Stimulated activated memory B cell treated with anti-CD40 and anti-IgM and Interleukin-4, amounts not matched to agents 10 μg/mL and 1 μg/mL and 100 μg/mL, for 72 hours (primary cell): ENCODE results near the gene STXBP5.

ENCODE experiments used
- ATAC-seq: fragments of 150-1000 bp; cut with Tn5 transposase; 2 replicates; pipeline ENCODE4 v1.10.0; 2021
- H3K27ac Mint-ChIP-seq: one replicate; pipeline ENCODE4 v1.8.0; 2022; ENCODE audit warnings: mild to moderate bottlenecking, mixed read lengths
- H3K27me3 Mint-ChIP-seq: one replicate; pipeline ENCODE4 v1.8.0; 2022; ENCODE audit warnings: mixed read lengths
- H3K36me3 Mint-ChIP-seq: one replicate; pipeline ENCODE4 v1.8.0; 2022; ENCODE audit warnings: mixed read lengths
- H3K4me1 Mint-ChIP-seq: one replicate; pipeline ENCODE4 v1.8.0; 2022; ENCODE audit warnings: mixed read lengths
- H3K4me3 Mint-ChIP-seq: one replicate; pipeline ENCODE4 v1.8.0; 2022; ENCODE audit warnings: mild to moderate bottlenecking, moderate library complexity, mixed read lengths
- H3K9me3 Mint-ChIP-seq: one replicate; pipeline ENCODE4 v1.8.0; 2022; ENCODE audit warnings: mixed read lengths

Gene STXBP5

DNA sequence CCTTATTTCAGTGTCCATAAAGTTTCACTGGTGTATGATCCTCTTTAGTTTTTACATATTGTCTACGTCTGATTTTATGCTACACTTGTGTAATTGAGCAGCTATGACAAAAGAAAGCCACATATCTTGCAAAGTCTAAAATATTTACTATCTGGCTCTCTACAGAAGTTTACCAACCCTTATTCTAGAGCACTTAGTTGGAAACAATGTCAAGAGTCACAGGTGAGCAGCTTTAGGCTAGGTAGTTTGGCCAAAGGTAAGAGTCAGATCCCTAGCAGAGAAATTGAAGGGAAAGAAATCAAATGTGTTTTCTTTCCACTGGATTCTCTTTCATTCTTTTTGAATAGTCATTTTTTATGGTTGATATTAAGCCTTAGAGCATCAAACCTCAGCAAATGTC lies 34.7 kb upstream of the STXBP5 start:
- H3K27me3 Mint-ChIP-seq, result no peaks in the 10 kb centered on the region
- no peak overlapping the region for H3K27ac Mint-ChIP-seq
- no peak for ATAC-seq
- H3K4me1 Mint-ChIP-seq, result no peaks in the 10 kb centered on the region
- H3K4me3 Mint-ChIP-seq, result no peak overlapping the region
- H3K36me3 Mint-ChIP-seq, result no peaks in the 10 kb centered on the region
- no peaks in the 10 kb centered on the region for H3K9me3 Mint-ChIP-seq

GRCh38 chr6:147170269-147170668 lies 33.9 kb upstream of the STXBP5 start:
- H3K27me3 Mint-ChIP-seq, result no peaks in the 10 kb centered on the region
- H3K36me3 Mint-ChIP-seq, result no peaks in the 10 kb centered on the region
- no peak overlapping the region for H3K27ac Mint-ChIP-seq
- H3K4me1 Mint-ChIP-seq, result no peaks in the 10 kb centered on the region
- no peaks in the 10 kb centered on the region for H3K9me3 Mint-ChIP-seq
- no peak for ATAC-seq
- H3K4me3 Mint-ChIP-seq, result no peak overlapping the region

GRCh38 chr6:147173140-147173539 lies 31.1 kb upstream of the STXBP5 start:
- H3K9me3 Mint-ChIP-seq, result no peaks in the 10 kb centered on the region
- H3K4me1 Mint-ChIP-seq, result no peaks in the 10 kb centered on the region
- H3K4me3 Mint-ChIP-seq, result no peak overlapping the region
- no peak overlapping the region for H3K27ac Mint-ChIP-seq
- no peaks in the 10 kb centered on the region for H3K27me3 Mint-ChIP-seq
- no peaks in the 10 kb centered on the region for H3K36me3 Mint-ChIP-seq
- ATAC-seq, result no peak

- H3K27me3 Mint-ChIP-seq, result no peaks in the 10 kb centered on the region
- no peaks in the 10 kb centered on the region for H3K36me3 Mint-ChIP-seq
- H3K4me3 Mint-ChIP-seq, result no peak overlapping the region
- no peaks in the 10 kb centered on the region for H3K9me3 Mint-ChIP-seq
- ATAC-seq, result no peak
- H3K27ac Mint-ChIP-seq, result no peak overlapping the region
- no peaks in the 10 kb centered on the region for H3K4me1 Mint-ChIP-seq
Observed at GRCh38 chr6:147173675-147174308, 30.4 kb upstream of the STXBP5 start.

GRCh38 chr6:147176795-147177194 lies 27.4 kb upstream of the STXBP5 start:
- Mint-ChIP-seq H3K36me3 (no peaks in the 10 kb centered on the region), H3K9me3 (no peaks in the 10 kb centered on the region), H3K4me1 (no peaks in the 10 kb centered on the region), H3K27me3 (peaks cover 10% of the 10 kb centered on the region), H3K4me3 (no peak overlapping the region), H3K27ac (no peak overlapping the region)
- no peak for ATAC-seq

- Mint-ChIP-seq H3K27ac (no peak overlapping the region), H3K9me3 (no peaks in the 10 kb centered on the region), H3K4me1 (no peaks in the 10 kb centered on the region), H3K36me3 (no peaks in the 10 kb centered on the region), H3K4me3 (no peak overlapping the region), H3K27me3 (peaks cover 11% of the 10 kb centered on the region)
- no peak for ATAC-seq
Observed at GRCh38 chr6:147177286-147177685, 26.9 kb upstream of the STXBP5 start.

- no peak overlapping the region for H3K27ac Mint-ChIP-seq
- H3K4me3 Mint-ChIP-seq, result no peak overlapping the region
- no peaks in the 10 kb centered on the region for H3K4me1 Mint-ChIP-seq
- H3K36me3 Mint-ChIP-seq, result no peaks in the 10 kb centered on the region
- no peak for ATAC-seq
- H3K27me3 Mint-ChIP-seq, result peaks cover 11% of the 10 kb centered on the region
- no peaks in the 10 kb centered on the region for H3K9me3 Mint-ChIP-seq
Observed at GRCh38 chr6:147178355-147178754, 25.9 kb upstream of the STXBP5 start.

DNA sequence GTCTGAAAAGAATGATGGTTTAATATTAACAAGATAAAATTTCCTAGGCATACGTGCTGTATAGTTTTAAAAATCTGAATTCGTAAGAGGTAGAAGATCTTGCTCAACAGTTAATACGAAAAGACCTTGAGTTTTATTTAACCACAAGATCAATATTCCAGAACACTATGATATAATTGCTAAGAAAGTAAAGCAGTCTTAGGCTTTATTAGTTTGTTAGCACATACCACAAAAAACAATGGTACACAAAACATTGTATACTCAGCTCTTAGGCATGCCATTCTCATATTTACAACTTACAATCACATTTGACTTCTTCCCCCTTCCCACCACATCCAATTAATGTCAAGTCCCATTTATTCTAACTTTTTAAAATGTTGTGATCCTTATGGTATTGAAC lies 24.4 kb upstream of the STXBP5 start:
- Mint-ChIP-seq H3K27ac (no peak overlapping the region), H3K9me3 (no peaks in the 10 kb centered on the region), H3K36me3 (no peaks in the 10 kb centered on the region), H3K27me3 (peaks cover 22% of the 10 kb centered on the region), H3K4me3 (no peak overlapping the region), H3K4me1 (no peaks in the 10 kb centered on the region)
- ATAC-seq, result no peak

GRCh38 chr6:147180926-147181325 lies 23.3 kb upstream of the STXBP5 start:
- ATAC-seq, result no peak
- H3K36me3 Mint-ChIP-seq, result no peaks in the 10 kb centered on the region
- peaks cover 31% of the 10 kb centered on the region for H3K27me3 Mint-ChIP-seq
- H3K4me1 Mint-ChIP-seq, result no peaks in the 10 kb centered on the region
- H3K27ac Mint-ChIP-seq, result no peak overlapping the region
- no peaks in the 10 kb centered on the region for H3K9me3 Mint-ChIP-seq
- H3K4me3 Mint-ChIP-seq, result no peak overlapping the region

- ATAC-seq, result no peak
- Mint-ChIP-seq H3K4me1 (no peaks in the 10 kb centered on the region), H3K27me3 (peaks cover 31% of the 10 kb centered on the region), H3K36me3 (no peaks in the 10 kb centered on the region), H3K27ac (no peak overlapping the region), H3K4me3 (no peak overlapping the region), H3K9me3 (no peaks in the 10 kb centered on the region)
Observed at GRCh38 chr6:147184379-147184778, 19.8 kb upstream of the STXBP5 start.

DNA sequence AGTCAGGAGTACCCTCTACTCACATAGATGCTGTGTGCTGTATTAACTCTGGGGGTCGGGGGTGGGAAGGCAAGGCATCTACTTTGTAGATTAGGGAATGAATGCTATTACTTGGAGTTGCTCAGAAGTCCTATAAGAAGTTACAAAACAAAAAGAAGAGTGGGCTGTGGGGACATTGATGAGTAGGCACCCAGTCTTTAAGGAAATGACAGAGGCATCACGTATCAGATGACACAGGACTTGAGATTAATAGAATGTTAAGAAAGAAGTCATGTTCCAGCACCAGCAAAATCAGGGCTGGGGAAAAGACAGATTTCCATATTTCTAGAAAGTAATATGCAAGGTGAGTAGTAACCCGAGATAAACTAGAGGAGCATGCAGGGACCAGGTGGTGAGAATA lies 19.0 kb upstream of the STXBP5 start:
- no peak overlapping the region for H3K4me3 Mint-ChIP-seq
- no peaks in the 10 kb centered on the region for H3K36me3 Mint-ChIP-seq
- no peak overlapping the region for H3K27ac Mint-ChIP-seq
- no peaks in the 10 kb centered on the region for H3K4me1 Mint-ChIP-seq
- H3K9me3 Mint-ChIP-seq, result no peaks in the 10 kb centered on the region
- H3K27me3 Mint-ChIP-seq, result peaks cover 31% of the 10 kb centered on the region
- ATAC-seq, result no peak

DNA sequence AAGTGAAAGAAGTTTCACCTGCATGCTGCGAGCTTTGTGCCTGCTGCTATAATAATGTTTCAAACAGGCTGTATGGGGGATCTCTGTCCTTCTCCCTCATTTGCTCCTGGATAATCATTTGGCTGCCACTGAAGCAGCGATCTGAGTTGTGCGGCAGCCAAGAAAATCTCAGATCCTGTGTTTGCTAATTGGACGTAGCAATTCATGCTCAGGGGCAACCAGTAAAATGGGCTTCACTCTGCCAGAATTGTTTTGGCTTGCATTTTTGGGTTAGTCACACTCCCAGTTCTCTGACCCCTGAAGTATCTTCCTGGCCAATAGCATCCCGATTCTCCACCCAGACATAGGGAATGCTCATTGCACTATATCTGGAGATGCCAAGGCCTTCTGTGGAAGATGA lies 13.7 kb upstream of the STXBP5 start:
- H3K27me3 Mint-ChIP-seq, result peaks cover 2% of the 10 kb centered on the region
- H3K27ac Mint-ChIP-seq, result no peak overlapping the region
- no peak for ATAC-seq
- H3K36me3 Mint-ChIP-seq, result no peaks in the 10 kb centered on the region
- peaks cover 10% of the 10 kb centered on the region for H3K4me1 Mint-ChIP-seq
- no peak overlapping the region for H3K4me3 Mint-ChIP-seq
- no peaks in the 10 kb centered on the region for H3K9me3 Mint-ChIP-seq

- H3K4me1 Mint-ChIP-seq, result peaks cover 17% of the 10 kb centered on the region
- H3K27ac Mint-ChIP-seq, result no peak overlapping the region
- no peaks in the 10 kb centered on the region for H3K36me3 Mint-ChIP-seq
- H3K4me3 Mint-ChIP-seq, result no peak overlapping the region
- no peaks in the 10 kb centered on the region for H3K9me3 Mint-ChIP-seq
- no peaks in the 10 kb centered on the region for H3K27me3 Mint-ChIP-seq
- no peak for ATAC-seq
Observed at GRCh38 chr6:147192278-147192911, 11.8 kb upstream of the STXBP5 start.

GRCh38 chr6:147194652-147195411 lies 9.4 kb upstream of the STXBP5 start:
- Mint-ChIP-seq H3K36me3 (no peaks in the 10 kb centered on the region), H3K27ac (peak overlapping the region; percentile 44), H3K9me3 (no peaks in the 10 kb centered on the region), H3K4me1 (peaks cover 17% of the 10 kb centered on the region), H3K27me3 (no peaks in the 10 kb centered on the region), H3K4me3 (no peak overlapping the region)
- peak; percentile 55 for ATAC-seq

GRCh38 chr6:147195510-147195909 lies 8.7 kb upstream of the STXBP5 start:
- no peaks in the 10 kb centered on the region for H3K36me3 Mint-ChIP-seq
- ATAC-seq, result no peak
- no peaks in the 10 kb centered on the region for H3K27me3 Mint-ChIP-seq
- H3K27ac Mint-ChIP-seq, result peak overlapping the region; percentile 44
- H3K4me3 Mint-ChIP-seq, result no peak overlapping the region
- no peaks in the 10 kb centered on the region for H3K9me3 Mint-ChIP-seq
- H3K4me1 Mint-ChIP-seq, result peaks cover 17% of the 10 kb centered on the region

DNA sequence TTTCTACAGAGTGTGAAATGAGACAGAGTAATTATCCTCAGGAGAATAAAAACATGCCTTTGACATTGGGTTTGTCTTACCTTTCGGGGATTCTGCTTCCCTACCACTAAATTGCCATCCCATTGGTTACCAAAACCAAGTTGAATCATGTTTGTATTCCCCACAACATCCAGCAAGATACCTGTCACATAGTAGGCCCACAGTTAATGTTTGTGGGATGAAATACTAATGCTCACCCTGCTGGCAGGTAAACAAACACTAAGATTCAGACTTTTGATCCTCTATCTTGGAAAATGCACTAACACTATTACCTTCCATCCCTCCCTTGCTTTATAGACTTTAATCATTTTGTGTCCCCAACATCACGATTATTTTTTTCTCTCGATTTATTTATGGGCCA lies 8.2 kb upstream of the STXBP5 start:
- Mint-ChIP-seq H3K4me1 (peaks cover 17% of the 10 kb centered on the region), H3K27ac (peak overlapping the region; percentile 44), H3K27me3 (no peaks in the 10 kb centered on the region), H3K36me3 (no peaks in the 10 kb centered on the region), H3K9me3 (no peaks in the 10 kb centered on the region), H3K4me3 (no peak overlapping the region)
- no peak for ATAC-seq
